Measurements from ENCODE around the gene CD160. TPM values are rescaled to one million over a fixed set of nuclear protein-coding genes. Genes with fewer than 3 reads are reported as not detected.

CD160 gene
- total RNA-seq, 1 experiment from 2014 or later = not detected

DNA sequence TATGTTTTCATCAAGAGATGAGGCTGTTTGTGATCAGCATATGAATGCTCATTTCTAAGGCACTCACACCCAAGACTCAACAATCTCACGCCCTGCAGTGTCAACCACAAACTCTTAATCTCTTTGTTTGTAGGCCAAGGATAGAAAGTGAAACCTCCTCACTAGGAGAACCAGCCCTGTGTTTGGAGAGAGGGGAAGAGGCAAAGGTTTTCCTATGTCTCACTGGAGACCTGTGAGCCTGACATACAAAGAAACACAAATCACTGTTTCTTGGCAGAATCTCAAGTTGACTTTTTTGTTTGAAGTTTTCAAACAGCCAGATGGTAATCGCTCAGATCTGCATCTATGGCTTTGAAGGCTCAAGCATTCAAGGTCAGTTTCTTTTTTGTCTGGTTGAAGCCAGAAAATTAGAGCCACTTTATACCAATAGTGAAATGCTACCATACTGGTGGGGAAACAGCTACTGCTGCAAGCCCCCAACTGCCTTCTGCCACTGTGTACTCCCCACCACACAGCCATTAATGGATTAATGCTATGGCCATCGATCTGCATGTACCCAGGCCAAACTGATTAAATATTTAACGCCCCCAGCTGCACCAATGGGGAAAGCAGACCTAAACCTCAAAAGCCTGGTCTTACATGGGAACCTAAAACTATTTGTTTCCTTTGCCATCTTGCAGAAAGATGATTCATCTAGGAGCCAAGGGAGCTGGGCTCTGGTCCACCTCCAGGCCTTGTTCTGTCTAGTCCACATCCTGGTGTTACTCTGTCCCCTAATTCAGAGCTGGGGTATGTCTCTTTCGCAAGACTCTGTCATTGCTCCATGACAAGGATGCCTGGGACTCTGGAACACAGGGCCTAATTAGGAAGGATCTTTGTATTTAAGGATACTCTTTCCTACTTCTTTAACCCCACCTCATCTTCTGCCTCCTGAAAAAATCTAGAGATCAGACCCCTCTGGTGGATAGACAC, 28.4 kb upstream of the CD160 start:
- H3K27ac Mint-ChIP-seq = no peak overlapping the region
- H3T11ph ChIP-seq (ENCODE audit: low read length) = no peak overlapping the region
- H4K91ac ChIP-seq (ENCODE audit: insufficient read length, low read depth, low read length) = no peak overlapping the region

More for the DNA sequence above, 28.4 kb upstream of the CD160 start:
- Mint-ChIP-seq H3K4me3 (no peak overlapping the region), H3K36me3 (ENCODE audit: insufficient read depth in 1 of 3, low read depth in 3 of 3) (peaks cover 0 to 3% (median 0%) of the 10 kb centered on the region in 3 experiments; a peak in 1 of 7 replicates), H3K27me3 (ENCODE audit: low read depth) (peaks cover 9% of the 10 kb centered on the region), H3K9me3 (no peaks in the 10 kb centered on the region), H3K4me1 (peaks cover 12 to 17% of the 10 kb centered on the region in 2 experiments)
- Histone ChIP-seq H2BK20ac (ENCODE audit: low read depth, low read length, poor library complexity, severe bottlenecking) (no peak overlapping the region), H2AK5ac (ENCODE audit: insufficient read length, low read length) (no peak overlapping the region), H3K79me1 (ENCODE audit: insufficient read depth, low read depth, low read length, poor library complexity, severe bottlenecking) (no peaks in the 10 kb centered on the region), H3K9me3 (ENCODE audit: control insufficient read depth, low read depth, low read length) (no peaks in the 10 kb centered on the region), H2BK5ac (ENCODE audit: insufficient read length, low read length) (no peak overlapping the region), H3K18ac (ENCODE audit: insufficient read length, low read depth, low read length) (no peak overlapping the region), H3K23me2 (ENCODE audit: insufficient read length, low read depth, low read length, poor library complexity, severe bottlenecking) (no peaks in the 10 kb centered on the region), H2AFZ (ENCODE audit: low read length) (no peak overlapping the region), H2BK15ac (ENCODE audit: low read depth, low read length) (no peak overlapping the region), H3K4me2 (ENCODE audit: insufficient read depth, insufficient read length, low read length) (no peak overlapping the region), H4K5ac (ENCODE audit: insufficient read length, low read depth, low read length) (no peak overlapping the region), H4K20me1 (ENCODE audit: control insufficient read depth, insufficient read depth, insufficient read length) (no peaks in the 10 kb centered on the region), H4K8ac (replicated peaks; ENCODE audit: insufficient read length, low read depth, low read length) (no peak overlapping the region), H2BK12ac (ENCODE audit: insufficient read length, low read depth, low read length) (no peak overlapping the region), H2BK120ac (ENCODE audit: low read depth, low read length, poor library complexity, severe bottlenecking) (no peak overlapping the region), H3K56ac (ENCODE audit: insufficient read length, low read depth, low read length) (no peak overlapping the region), H3K14ac (ENCODE audit: insufficient read depth, low read length) (no peak overlapping the region), H3K4ac (ENCODE audit: low read depth, low read length) (no peak overlapping the region), H3K23ac (ENCODE audit: insufficient read length, low read depth, low read length) (no peak overlapping the region), H3K27me3 (ENCODE audit: insufficient read depth, low read length) (no peaks in the 10 kb centered on the region), H3K27ac (ENCODE audit: insufficient read length, low read depth, low read length) (no peak overlapping the region), H3K9ac (ENCODE audit: extremely low read depth, insufficient read length, low read length) (no peak overlapping the region), H3K4me1 (ENCODE audit: insufficient read depth, low read length) (0 out of 2 replicates have a peak, but pooled peaks cover 2% of the 10 kb centered on the region), H3K79me2 (ENCODE audit: insufficient read depth, low read length) (no peaks in the 10 kb centered on the region)
- DNase-seq = no peak
- WGBS (ENCODE audit: extremely low coverage, insufficient read length, low lambda C conversion rate) = no CpG with 5 or more reads among the region's 5 CpGs
- TF ChIP-seq, protein P1, sequence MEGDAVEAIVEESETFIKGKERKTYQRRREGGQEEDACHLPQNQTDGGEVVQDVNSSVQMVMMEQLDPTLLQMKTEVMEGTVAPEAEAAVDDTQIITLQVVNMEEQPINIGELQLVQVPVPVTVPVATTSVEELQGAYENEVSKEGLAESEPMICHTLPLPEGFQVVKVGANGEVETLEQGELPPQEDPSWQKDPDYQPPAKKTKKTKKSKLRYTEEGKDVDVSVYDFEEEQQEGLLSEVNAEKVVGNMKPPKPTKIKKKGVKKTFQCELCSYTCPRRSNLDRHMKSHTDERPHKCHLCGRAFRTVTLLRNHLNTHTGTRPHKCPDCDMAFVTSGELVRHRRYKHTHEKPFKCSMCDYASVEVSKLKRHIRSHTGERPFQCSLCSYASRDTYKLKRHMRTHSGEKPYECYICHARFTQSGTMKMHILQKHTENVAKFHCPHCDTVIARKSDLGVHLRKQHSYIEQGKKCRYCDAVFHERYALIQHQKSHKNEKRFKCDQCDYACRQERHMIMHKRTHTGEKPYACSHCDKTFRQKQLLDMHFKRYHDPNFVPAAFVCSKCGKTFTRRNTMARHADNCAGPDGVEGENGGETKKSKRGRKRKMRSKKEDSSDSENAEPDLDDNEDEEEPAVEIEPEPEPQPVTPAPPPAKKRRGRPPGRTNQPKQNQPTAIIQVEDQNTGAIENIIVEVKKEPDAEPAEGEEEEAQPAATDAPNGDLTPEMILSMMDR (conservative IDR thresholded peaks at IDR 0.05) = no peak
